A549 (cell line): ENCODE data around the gene DCAF4. TPM values are rescaled to one million over a fixed set of nuclear protein-coding genes. Genes with fewer than 3 reads are reported as not detected.

Experiments
- ATAC-seq, 2 experiments: fragments of 200-7000 bp in 1 of 2; fragments of >200 bp in 1 of 2; cut with Nextera tagmentation in 1 of 2; cut with Tn5 transposase in 1 of 2; 3 replicates each; pipeline versions ENCODE4 v1.8.0 to v1.9.1; 2018 to 2020; ENCODE audit warnings: mild to moderate bottlenecking in 1 of 2, moderate library complexity in 1 of 2
- CTCF ChIA-PET: fragments of 300-600 bp; sonication (Branson Sonifier 250); formaldehyde crosslinking; extraction: SDS; loops from one replicate; lab custom pipeline; 2021; ENCODE audit warnings: antibody characterized with exemption, inconsistent platforms; lab: Yijun Ruan, JAX
- POLR2A ChIA-PET: fragments of 350-600 bp; formaldehyde crosslinking; extraction: SDS; loops from one replicate; lab custom pipeline; 2021; ENCODE audit warnings: antibody characterized with exemption, inconsistent platforms; lab: Yijun Ruan, JAX
- DNase-seq, 2 experiments: peaks; one replicate each; pipeline versions ENCODE4 v3.0.0 to v3.0.0-alpha.2; 2011 to 2016; ENCODE audit warnings: low read depth in 1 of 2, low spot score in 1 of 2
- FAIRE-seq: peaks from 2 replicates; lab custom pipeline; 2011; peaks lifted over from hg19 to GRCh38; lab: Jason Lieb, UNC
- H3K27ac ChIP-seq, 2 experiments: fragments of >200 bp; sonication (Bioruptor Twin); formaldehyde crosslinking; 3 replicates each; pipeline ENCODE4 v1.5.1; 2016 to 2017
- H3K4me1 ChIP-seq: fragments of >200 bp; sonication (Bioruptor Twin); formaldehyde crosslinking; 3 replicates; pipeline ENCODE4 v1.6.1; 2016
- H3K4me2 ChIP-seq: fragments of >200 bp; sonication (Bioruptor Twin); formaldehyde crosslinking; 3 replicates; pipeline ENCODE4 v1.6.1; 2016
- H3K4me3 ChIP-seq: fragments of >200 bp; sonication (Bioruptor Twin); formaldehyde crosslinking; 3 replicates; pipeline ENCODE4 v1.5.1; 2016
- H3K9me3 ChIP-seq: fragments of >200 bp; sonication (Bioruptor Twin); formaldehyde crosslinking; 3 replicates; pipeline ENCODE4 v1.6.1; 2016
- CBX8 ChIP-seq: fragments of 200-600 bp; sonication (generic); IDR thresholded peaks from 2 replicates; pipeline ENCODE4 v1.6.1; 2016
- CEBPB ChIP-seq, 2 experiments: fragments of >200 bp in 1 of 2; sonication (Bioruptor Twin) in 1 of 2; formaldehyde crosslinking in 1 of 2; IDR thresholded peaks; 2 replicates each; pipeline ENCODE4 v1.6.1; 2012 to 2016
- CHD2 ChIP-seq: fragments of 150-350 bp; IDR thresholded peaks from 2 replicates; pipeline ENCODE4 v1.6.1; 2014; ENCODE audit warnings: low read length; ENCODE audit not compliant: partially characterized antibody
- EHF ChIP-seq: fragments of 250-450 bp; sonication (Bioruptor Pico); IDR thresholded peaks from 2 replicates; pipeline ENCODE4 v1.5.0; 2020; ENCODE audit warnings: mild to moderate bottlenecking
- EP300 ChIP-seq, 2 experiments: fragments of >200 bp; sonication (Bioruptor Twin); formaldehyde crosslinking; IDR thresholded peaks; 2 replicates in 1 of 2; 3 replicates in 1 of 2; pipeline ENCODE4 v1.6.1; 2016 to 2017
- ESRRA ChIP-seq: fragments of 150-350 bp; IDR thresholded peaks from 2 replicates; pipeline ENCODE4 v1.6.1; 2014; ENCODE audit warnings: mild to moderate bottlenecking, low read length, borderline replicate concordance
- FOSB ChIP-seq: fragments of 250-450 bp; sonication (Bioruptor Pico); IDR thresholded peaks from 2 replicates; pipeline ENCODE4 v1.5.0; 2020; ENCODE audit warnings: mild to moderate bottlenecking, moderate library complexity
- HDAC2 ChIP-seq: fragments of 200-600 bp; sonication (generic); IDR thresholded peaks from 2 replicates; pipeline ENCODE4 v1.6.1; 2016
- HEYL ChIP-seq: fragments of 250-450 bp; sonication (Bioruptor Pico); IDR thresholded peaks from 2 replicates; pipeline ENCODE4 v1.8.0; 2021; ENCODE audit warnings: mild to moderate bottlenecking, moderate library complexity
- HOXA7 ChIP-seq: fragments of 250-450 bp; sonication (Bioruptor Pico); IDR thresholded peaks from 2 replicates; pipeline ENCODE4 v1.5.0; 2020; ENCODE audit warnings: mild to moderate bottlenecking, moderate library complexity
- HOXB13 ChIP-seq: fragments of 250-450 bp; sonication (Bioruptor Pico); IDR thresholded peaks from 2 replicates; pipeline ENCODE4 v1.5.0; 2020; ENCODE audit warnings: low read depth, mild to moderate bottlenecking, moderate library complexity
- MAZ ChIP-seq: fragments of 150-350 bp; IDR thresholded peaks from 2 replicates; pipeline ENCODE4 v1.6.1; 2014; ENCODE audit warnings: antibody characterized with exemption, low read depth, low read length, borderline replicate concordance
- MYC ChIP-seq: IDR thresholded peaks from 2 replicates; pipeline ENCODE4 v1.6.1; 2012; ENCODE audit warnings: mild to moderate bottlenecking, inconsistent platforms, low read length, improper control_type of control experiment, borderline replicate concordance
- NPAS2 ChIP-seq: fragments of 250-450 bp; sonication (Bioruptor Pico); IDR thresholded peaks from 2 replicates; pipeline ENCODE4 v1.8.0; 2022; ENCODE audit warnings: mild to moderate bottlenecking, moderate library complexity, borderline replicate concordance
- NR3C1 ChIP-seq: fragments of >200 bp; sonication (Bioruptor Twin); formaldehyde crosslinking; IDR thresholded peaks from 3 replicates; pipeline ENCODE4 v1.6.1; 2017
- PHF8 ChIP-seq: fragments of 200-600 bp; sonication (generic); IDR thresholded peaks from 2 replicates; pipeline ENCODE4 v1.6.1; 2016; ENCODE audit warnings: low read depth, mild to moderate bottlenecking, antibody characterized with exemption, moderate library complexity, borderline replicate concordance
- POLR2AphosphoS2 ChIP-seq: conservative IDR thresholded peaks from 2 replicates; pipeline ENCODE4 v1.6.1; 2012; ENCODE audit warnings: low read length, improper control_type of control experiment, inconsistent platforms
- RAD21 ChIP-seq, 2 experiments: fragments of >200 bp in 1 of 2; sonication (Bioruptor Twin) in 1 of 2; formaldehyde crosslinking in 1 of 2; IDR thresholded peaks in 1 of 2; conservative IDR thresholded peaks in 1 of 2; 2 replicates in 1 of 2; 3 replicates in 1 of 2; pipeline ENCODE4 v1.6.1; 2012 to 2018; ENCODE audit warnings: inconsistent platforms in 1 of 2
- RNF2 ChIP-seq: fragments of 200-600 bp; sonication (generic); IDR thresholded peaks from 2 replicates; pipeline ENCODE4 v1.6.1; 2016; ENCODE audit warnings: low read depth, mild to moderate bottlenecking, antibody characterized with exemption, moderate library complexity, borderline replicate concordance
- SREBF2 ChIP-seq: fragments of 450-650 bp; IDR thresholded peaks from 2 replicates; pipeline ENCODE4 v1.6.1; 2014; ENCODE audit warnings: mild to moderate bottlenecking, moderate library complexity
- USF2 ChIP-seq: fragments of 450-650 bp; IDR thresholded peaks from 2 replicates; pipeline ENCODE4 v1.6.1; 2014; ENCODE audit warnings: antibody characterized with exemption
- ZC3H11A ChIP-seq: fragments of 450-650 bp; IDR thresholded peaks from 2 replicates; pipeline ENCODE4 v1.6.1; 2014; ENCODE audit warnings: antibody characterized with exemption, mild to moderate bottlenecking
- ZFP36 ChIP-seq: fragments of 450-650 bp; IDR thresholded peaks from 2 replicates; pipeline ENCODE4 v1.6.1; 2014; ENCODE audit warnings: borderline replicate concordance; ENCODE audit not compliant: partially characterized antibody
- ZSCAN20 ChIP-seq: fragments of 250-450 bp; sonication (Bioruptor Pico); IDR thresholded peaks from 2 replicates; pipeline ENCODE4 v1.8.0; 2022; ENCODE audit warnings: mild to moderate bottlenecking, moderate library complexity
- WGBS: methylation state at CpG from one replicate; pipeline ENCODE4 v1.1.6; 2017; ENCODE audit errors: missing lambda C conversion rate; 5-methylcytosine and 5-hydroxymethylcytosine counted together
- polyA plus RNA-seq, 4 experiments: library from polyadenylated mRNA; depleted of rRNA in 3 of 4; stranded (reverse); fragments of >200 nt; fragmentation: RNase III in 1 of 4; extraction: RNeasy Plus Mini Kit Qiagen cat#74134 plus additional on column Dnase treatment in 1 of 4; gene quantifications; 2 replicates in 3 of 4; 3 replicates in 1 of 4; pipeline ENCODE4 v1.2.3, GENCODE V29; 2011 to 2017
- TF ChIP-seq, protein P1 (sequence below): IDR thresholded peaks from 2 replicates; pipeline ENCODE4 v1.6.1; 2012
- TF ChIP-seq, protein P2 (sequence below): fragments of 250-450 bp; sonication (Bioruptor Pico); IDR thresholded peaks from 2 replicates; pipeline ENCODE4 v1.5.0; 2021; ENCODE audit warnings: mild to moderate bottlenecking, moderate library complexity, borderline replicate concordance

Gene DCAF4
- polyA plus RNA-seq, 2 of the 4 experiments (the other 2 are of a cell fraction), result 18.4 to 22.4 TPM

GRCh38 chr14:72990171-72990570 is 63.9 kb downstream of the DCAF4 start:
- ChIA-PET POLR2A (no interaction called here), CTCF (interaction anchor here (1.4 kb wide), 1 partner anchor 41 kb away, joined by 3 read pairs; no protein-coding TSS in a partner anchor)
- DNase-seq, result no peak
- Histone ChIP-seq H3K4me2 (no peak overlapping the region), H3K4me3 (no peak overlapping the region), H3K4me1 (no peaks in the 10 kb centered on the region), H3K9me3 (no peaks in the 10 kb centered on the region), H3K27ac (no peak overlapping the region)
- no peak for TF ChIP-seq ZC3H11A
- TF ChIP-seq NPAS2 (CRISPR knock-in tag), result no peak
- TF ChIP-seq CHD2, result no peak
- no peak for TF ChIP-seq PHF8
- TF ChIP-seq HOXB13, result no peak
- TF ChIP-seq RNF2, result no peak
- no peak for TF ChIP-seq ZFP36
- no peak for TF ChIP-seq MAZ
- TF ChIP-seq HDAC2, result no peak
- no peak for TF ChIP-seq EP300 (IDR thresholded peaks at IDR 0.05)
- no peak for TF ChIP-seq EHF (CRISPR knock-in tag)
- no peak for TF ChIP-seq HOXA7
- no peak for TF ChIP-seq HEYL
- TF ChIP-seq POLR2AphosphoS2, result no peak
- no peak for ATAC-seq
- FAIRE-seq, result no peak
- 93% methylated on average over 8 of the region's 8 CpGs for WGBS

GRCh38 chr14:72996916-72997315 is 70.7 kb downstream of the DCAF4 start:
- ChIA-PET POLR2A (no interaction called here), CTCF (interaction anchor here (0.8 to 1.3 kb wide), 2 partner anchors 10 to 475 kb away, joined by 3 to 4 read pairs; no protein-coding TSS in a partner anchor)
- H3K9me3 ChIP-seq, result no peaks in the 10 kb centered on the region
- H3K27ac ChIP-seq, result no peak overlapping the region
- FAIRE-seq, result no peak
- DNase-seq, result no peak
- TF ChIP-seq USF2 (no peak), SREBF2 (no peak), CHD2 (no peak)
- TF ChIP-seq, protein P1, sequence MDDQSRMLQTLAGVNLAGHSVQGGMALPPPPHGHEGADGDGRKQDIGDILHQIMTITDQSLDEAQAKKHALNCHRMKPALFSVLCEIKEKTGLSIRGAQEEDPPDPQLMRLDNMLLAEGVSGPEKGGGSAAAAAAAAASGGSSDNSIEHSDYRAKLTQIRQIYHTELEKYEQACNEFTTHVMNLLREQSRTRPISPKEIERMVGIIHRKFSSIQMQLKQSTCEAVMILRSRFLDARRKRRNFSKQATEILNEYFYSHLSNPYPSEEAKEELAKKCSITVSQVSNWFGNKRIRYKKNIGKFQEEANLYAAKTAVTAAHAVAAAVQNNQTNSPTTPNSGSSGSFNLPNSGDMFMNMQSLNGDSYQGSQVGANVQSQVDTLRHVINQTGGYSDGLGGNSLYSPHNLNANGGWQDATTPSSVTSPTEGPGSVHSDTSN, result no peak
- WGBS, result 82% methylated on average over 6 of the region's 6 CpGs
- H3K4me2 ChIP-seq, result no peak overlapping the region
- ATAC-seq, result no peak
- H3K4me1 ChIP-seq, result no peaks in the 10 kb centered on the region
- no peak overlapping the region for H3K4me3 ChIP-seq

DNA sequence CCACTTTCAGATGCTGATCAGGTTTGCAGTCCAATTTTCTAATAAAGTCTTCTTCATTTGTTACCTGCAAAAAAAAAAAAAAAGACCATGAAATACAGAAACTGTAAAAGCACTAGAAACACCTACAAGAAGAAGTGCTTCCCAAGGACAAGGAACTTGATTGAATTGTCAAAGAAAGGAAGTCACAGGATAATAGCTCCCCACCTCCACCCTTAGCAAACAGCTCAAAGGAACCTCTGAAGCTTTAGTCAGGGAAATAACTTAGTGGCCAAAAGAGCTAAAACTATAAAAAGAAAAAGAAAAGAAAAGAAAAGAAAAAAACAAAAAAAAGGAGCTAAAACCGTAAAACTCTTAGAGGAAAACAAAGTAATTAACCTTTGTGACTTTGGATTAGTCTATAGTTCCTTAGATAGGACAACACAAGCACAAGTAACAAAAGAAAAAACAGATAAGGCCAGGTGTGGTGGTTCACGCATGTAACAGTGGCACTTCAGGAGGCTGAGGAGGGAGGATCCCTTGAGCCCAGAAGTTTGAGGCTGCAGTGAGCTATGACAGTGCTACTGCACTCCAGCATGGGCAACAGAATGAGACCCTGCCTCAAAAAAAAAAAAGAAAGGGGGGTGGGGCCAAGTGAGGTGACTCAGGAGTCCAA is 72.1 kb downstream of the DCAF4 start:
- no peaks in the 10 kb centered on the region for H3K4me1 ChIP-seq
- no peak overlapping the region for H3K4me2 ChIP-seq
- H3K4me3 ChIP-seq, result no peak overlapping the region
- POLR2A ChIA-PET, result no interaction called here
- ATAC-seq, result no peak
- no peaks in the 10 kb centered on the region for H3K9me3 ChIP-seq
- FAIRE-seq, result no peak
- no peak overlapping the region for H3K27ac ChIP-seq
- DNase-seq, result no peak
- 89% methylated on average over 2 of the region's 2 CpGs for WGBS
- CTCF ChIA-PET, result no interaction called here
- TF ChIP-seq RAD21 (conservative IDR thresholded peaks at IDR 0.05 in 1 of 2, IDR thresholded peaks at IDR 0.05 in 1 of 2) (no peak), MYC (no peak), CBX8 (no peak), FOSB (CRISPR knock-in tag) (no peak), SREBF2 (no peak), USF2 (no peak), CHD2 (no peak), ESRRA (no peak), HEYL (no peak), ZFP36 (no peak), NR3C1 (no peak), ZSCAN20 (no peak), CEBPB (IDR thresholded peaks at IDR 0.05) (no peak)
- TF ChIP-seq, protein P2, sequence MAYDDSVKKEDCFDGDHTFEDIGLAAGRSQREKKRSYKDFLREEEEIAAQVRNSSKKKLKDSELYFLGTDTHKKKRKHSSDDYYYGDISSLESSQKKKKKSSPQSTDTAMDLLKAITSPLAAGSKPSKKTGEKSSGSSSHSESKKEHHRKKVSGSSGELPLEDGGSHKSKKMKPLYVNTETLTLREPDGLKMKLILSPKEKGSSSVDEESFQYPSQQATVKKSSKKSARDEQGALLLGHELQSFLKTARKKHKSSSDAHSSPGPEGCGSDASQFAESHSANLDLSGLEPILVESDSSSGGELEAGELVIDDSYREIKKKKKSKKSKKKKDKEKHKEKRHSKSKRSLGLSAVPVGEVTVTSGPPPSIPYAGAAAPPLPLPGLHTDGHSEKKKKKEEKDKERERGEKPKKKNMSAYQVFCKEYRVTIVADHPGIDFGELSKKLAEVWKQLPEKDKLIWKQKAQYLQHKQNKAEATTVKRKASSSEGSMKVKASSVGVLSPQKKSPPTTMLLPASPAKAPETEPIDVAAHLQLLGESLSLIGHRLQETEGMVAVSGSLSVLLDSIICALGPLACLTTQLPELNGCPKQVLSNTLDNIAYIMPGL (CRISPR knock-in tag), result no peak
- TF ChIP-seq, protein P1, result no peak
